Brain microvascular endothelial cell (primary cell): ENCODE results near the gene DUSP11.
"Not testable (repeated sequence)": the region's sequence is repeated elsewhere in the genome, so short reads cannot be mapped to it uniquely, and the experiment has no call there.

Experiments used
- DNase-seq: peaks from one replicate; pipeline ENCODE4 v3.0.0-alpha.2; 2020
- H3K27ac ChIP-seq: fragments of 250-450 bp; sonication (Bioruptor Pico); 2 replicates; pipeline ENCODE4 v1.5.1; 2020; ENCODE audit warnings: mild to moderate bottlenecking, moderate library complexity
- H3K27me3 ChIP-seq: fragments of 250-450 bp; sonication (Bioruptor Pico); replicated peaks from 2 replicates; pipeline ENCODE4 v1.5.1; 2020; ENCODE audit warnings: mild to moderate bottlenecking
- H3K36me3 ChIP-seq: fragments of 250-450 bp; sonication (Bioruptor Pico); replicated peaks from 2 replicates; pipeline ENCODE4 v1.5.1; 2020; ENCODE audit warnings: mild to moderate bottlenecking
- H3K4me3 ChIP-seq: 2 replicates; pipeline ENCODE4 v1.5.1; 2011; ENCODE audit warnings: low read depth, mild to moderate bottlenecking, control low read depth, low read length, moderate library complexity
- CTCF ChIP-seq: IDR thresholded peaks from 2 replicates; pipeline ENCODE4 v1.5.1; 2011; ENCODE audit warnings: low read depth, mild to moderate bottlenecking, moderate library complexity, low read length, control low read depth, inconsistent platforms; ENCODE audit errors: missing control alignments
- in situ Hi-C: cut with HindIII; loops from 2 replicates; pipeline ENCODE4 v1.10.0; 2017; ENCODE audit warnings: low sequenced_read_pairs, low pct_ligation_motif_present

The DUSP11 gene

GRCh38 chr2:73764945-73765344, 15.0 kb downstream of the DUSP11 start:
- Histone ChIP-seq H3K36me3 (peaks cover 71% of the 10 kb centered on the region), H3K27me3 (no peaks in the 10 kb centered on the region), H3K27ac (no peak overlapping the region), H3K4me3 (no peak overlapping the region)
- no peak for TF ChIP-seq CTCF
- no peak for DNase-seq
- in situ Hi-C loops = no loop called here

- Histone ChIP-seq H3K4me3 (no peak overlapping the region), H3K27ac (no peak overlapping the region), H3K27me3 (no peaks in the 10 kb centered on the region), H3K36me3 (peaks cover 52% of the 10 kb centered on the region)
- no peak for DNase-seq
- TF ChIP-seq CTCF = no peak
- in situ Hi-C loops = no loop called here
Observed at GRCh38 chr2:73762571-73762970, 17.3 kb downstream of the DUSP11 start.

GRCh38 chr2:73759904-73760303, 20.0 kb downstream of the DUSP11 start:
- in situ Hi-C loops = no loop called here
- peaks cover 49% of the 10 kb centered on the region for H3K36me3 ChIP-seq

GRCh38 chr2:73759285-73759764, 20.6 kb downstream of the DUSP11 start:
- TF ChIP-seq CTCF = no peak
- Histone ChIP-seq H3K4me3 (no peak overlapping the region), H3K36me3 (peaks cover 47% of the 10 kb centered on the region), H3K27me3 (no peaks in the 10 kb centered on the region), H3K27ac (no peak overlapping the region)
- in situ Hi-C loops = no loop called here
- peak; percentile 49 for DNase-seq

More at GRCh38 chr2:73759904-73760303, 20.0 kb downstream of the DUSP11 start:
- no peak for TF ChIP-seq CTCF
- DNase-seq = no peak
- Histone ChIP-seq H3K27ac (no peak overlapping the region), H3K4me3 (no peak overlapping the region), H3K27me3 (no peaks in the 10 kb centered on the region)

GRCh38 chr2:73754332-73754731, 25.6 kb downstream of the DUSP11 start:
- H3K36me3 ChIP-seq = peaks cover 32% of the 10 kb centered on the region
- in situ Hi-C loops = not testable (repeated sequence)

GRCh38 chr2:73749314-73749713, 30.6 kb downstream of the DUSP11 start:
- in situ Hi-C loops = no loop called here
- H3K4me3 ChIP-seq = no peak overlapping the region
- H3K36me3 ChIP-seq = peaks cover 29% of the 10 kb centered on the region
- H3K27me3 ChIP-seq = no peaks in the 10 kb centered on the region
- DNase-seq = no peak
- no peak for TF ChIP-seq CTCF
- no peak overlapping the region for H3K27ac ChIP-seq

More at GRCh38 chr2:73754332-73754731, 25.6 kb downstream of the DUSP11 start:
- H3K27me3 ChIP-seq, DNase-seq, H3K27ac ChIP-seq, H3K4me3 ChIP-seq: not testable (repeated sequence)
